SIG-M5 treated with dmso at 0.1 percent for 504 hours (cell line): ENCODE measurements around the gene PLB1.
A peak's percentile ranks its signal among the peaks of the same experiment; 100 is the strongest.

Experiments used
- DNase-seq: peaks from one replicate; lab custom pipeline; 2025; ENCODE audit not compliant: unreplicated experiment; lab: John Stamatoyannopoulos, UW

The PLB1 gene

DNA sequence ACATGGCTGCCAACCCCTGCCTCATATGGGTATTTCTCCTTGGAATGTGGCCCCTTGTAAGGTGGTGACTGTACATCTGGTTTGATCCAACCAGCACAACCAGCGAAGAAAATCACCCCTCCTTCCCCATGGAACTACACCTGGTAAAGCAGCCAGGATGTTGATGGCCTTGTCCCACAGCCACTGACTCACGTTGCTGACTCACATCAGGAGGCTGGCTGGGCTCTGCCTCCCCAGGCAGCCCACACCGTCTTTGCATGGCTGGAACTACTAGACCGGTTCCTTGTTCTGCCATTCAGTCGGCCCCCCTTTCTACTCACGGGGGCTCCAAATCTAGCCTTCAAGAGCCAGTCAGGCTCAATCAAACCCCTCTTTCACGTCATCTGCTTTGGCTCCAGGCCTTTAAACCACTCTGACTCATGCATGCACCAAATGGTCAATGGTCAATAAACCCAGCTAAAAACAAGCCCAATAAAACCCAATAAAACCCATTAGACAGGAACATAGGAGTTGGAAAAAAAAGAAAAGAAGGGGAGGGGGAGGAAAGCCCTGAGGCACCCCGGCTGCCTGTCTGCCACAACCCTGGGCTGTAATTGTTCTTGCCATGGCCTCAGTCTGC is 114.8 kb downstream of the PLB1 start:
- no peak for DNase-seq

GRCh38 chr2:28612131-28612812 is 116.4 kb downstream of the PLB1 start:
- no peak for DNase-seq

DNA sequence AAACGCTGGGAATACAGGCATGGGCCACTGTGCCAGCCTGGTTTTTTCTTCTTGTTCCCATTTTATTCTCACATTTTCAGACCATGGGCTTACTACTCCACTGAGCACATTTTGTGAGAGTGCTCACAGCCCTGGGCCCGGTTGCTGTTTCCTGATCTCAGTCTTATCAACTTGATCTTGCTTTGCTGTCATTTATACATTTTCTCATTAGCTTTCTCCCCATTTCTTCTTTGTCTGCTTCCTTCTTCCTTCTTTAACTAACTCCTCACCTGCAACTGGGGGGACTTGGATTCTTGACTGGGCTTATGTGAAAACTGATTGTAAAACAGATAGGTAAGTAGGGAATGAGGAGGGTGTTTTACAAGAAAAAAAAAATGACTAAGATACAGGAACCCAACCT is 117.3 kb downstream of the PLB1 start:
- no peak for DNase-seq

- no peak for DNase-seq
Observed at GRCh38 chr2:28613633-28614501, 118.0 kb downstream of the PLB1 start.

DNA sequence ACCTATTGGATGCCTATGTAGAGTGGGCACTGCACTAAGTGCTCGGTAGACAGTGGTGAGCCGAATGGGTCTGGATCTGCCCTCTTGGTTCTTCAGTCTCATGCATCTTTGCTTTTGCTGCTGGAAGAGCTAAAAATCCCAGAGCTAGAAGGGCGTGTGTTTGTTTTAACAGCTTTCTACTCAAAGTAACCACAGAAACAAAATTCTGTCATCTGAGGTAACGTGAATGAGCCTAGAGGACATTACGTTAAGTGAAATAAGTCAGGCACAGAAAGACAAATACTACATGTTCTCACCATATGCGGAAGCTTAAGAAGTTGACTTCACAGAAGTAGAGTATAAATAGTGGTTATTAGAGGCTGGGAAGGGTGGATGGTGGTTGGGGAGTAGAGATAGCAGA is 119.8 kb downstream of the PLB1 start:
- DNase-seq = no peak

DNA sequence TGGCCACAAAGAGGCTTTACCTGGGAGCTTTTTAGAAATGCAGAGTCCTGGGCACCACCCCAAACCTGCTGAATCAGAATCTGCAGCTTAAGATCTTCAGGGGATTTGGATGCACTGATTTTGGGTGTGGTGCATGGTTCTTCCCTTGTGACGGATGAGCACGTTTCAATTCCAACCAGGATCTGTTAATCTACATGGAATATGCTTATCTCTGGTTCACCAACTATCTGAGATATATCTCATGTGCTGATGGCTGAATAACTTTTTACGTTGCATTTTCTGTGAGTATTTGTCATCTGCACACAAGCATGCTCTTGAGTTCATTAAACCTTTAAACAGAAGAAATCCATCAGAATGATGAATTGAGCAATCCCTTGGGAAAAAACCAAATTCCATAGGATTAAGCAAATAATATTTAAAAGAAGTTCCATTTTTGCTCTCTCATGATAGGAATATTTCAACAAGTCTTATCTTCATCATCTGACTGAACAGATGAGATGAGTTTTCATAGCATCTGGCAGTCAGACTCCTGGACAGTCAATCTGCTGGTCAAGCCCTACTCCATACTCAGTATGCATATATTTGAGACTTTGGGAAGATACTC is 120.6 kb downstream of the PLB1 start:
- DNase-seq = no peak

DNA sequence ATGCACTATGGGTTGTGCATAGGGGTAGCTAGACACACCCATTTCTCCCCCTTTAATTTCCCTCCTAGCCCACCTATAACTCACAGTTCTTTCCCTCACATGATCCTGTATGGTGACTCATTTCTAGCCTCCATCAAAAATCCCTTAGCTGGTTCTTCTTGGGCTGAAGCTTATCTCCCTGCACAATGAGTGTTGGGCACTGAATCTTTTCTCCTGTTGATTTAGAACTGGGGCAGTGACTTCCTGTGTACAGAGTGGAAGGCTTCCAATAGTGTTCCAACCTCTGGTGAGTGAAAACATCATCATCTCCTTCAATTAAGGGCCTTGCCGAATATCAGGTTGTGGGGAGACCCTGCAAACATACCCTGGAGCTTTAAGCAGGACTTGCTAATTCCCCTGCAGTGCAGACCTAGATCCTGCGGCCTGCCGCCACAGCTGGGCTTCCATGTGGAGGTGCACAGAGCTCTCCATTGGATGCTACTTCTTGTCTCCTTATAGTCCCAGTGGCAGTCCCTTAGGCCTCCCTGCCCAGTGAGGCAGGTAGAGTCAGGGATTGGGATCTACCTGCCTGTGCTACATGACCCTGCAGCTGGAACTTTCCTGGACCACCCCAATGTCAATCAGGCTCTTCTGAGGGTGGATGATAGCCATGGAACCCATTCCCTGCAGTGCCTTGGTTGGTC is 121.8 kb downstream of the PLB1 start:
- no peak for DNase-seq

DNA sequence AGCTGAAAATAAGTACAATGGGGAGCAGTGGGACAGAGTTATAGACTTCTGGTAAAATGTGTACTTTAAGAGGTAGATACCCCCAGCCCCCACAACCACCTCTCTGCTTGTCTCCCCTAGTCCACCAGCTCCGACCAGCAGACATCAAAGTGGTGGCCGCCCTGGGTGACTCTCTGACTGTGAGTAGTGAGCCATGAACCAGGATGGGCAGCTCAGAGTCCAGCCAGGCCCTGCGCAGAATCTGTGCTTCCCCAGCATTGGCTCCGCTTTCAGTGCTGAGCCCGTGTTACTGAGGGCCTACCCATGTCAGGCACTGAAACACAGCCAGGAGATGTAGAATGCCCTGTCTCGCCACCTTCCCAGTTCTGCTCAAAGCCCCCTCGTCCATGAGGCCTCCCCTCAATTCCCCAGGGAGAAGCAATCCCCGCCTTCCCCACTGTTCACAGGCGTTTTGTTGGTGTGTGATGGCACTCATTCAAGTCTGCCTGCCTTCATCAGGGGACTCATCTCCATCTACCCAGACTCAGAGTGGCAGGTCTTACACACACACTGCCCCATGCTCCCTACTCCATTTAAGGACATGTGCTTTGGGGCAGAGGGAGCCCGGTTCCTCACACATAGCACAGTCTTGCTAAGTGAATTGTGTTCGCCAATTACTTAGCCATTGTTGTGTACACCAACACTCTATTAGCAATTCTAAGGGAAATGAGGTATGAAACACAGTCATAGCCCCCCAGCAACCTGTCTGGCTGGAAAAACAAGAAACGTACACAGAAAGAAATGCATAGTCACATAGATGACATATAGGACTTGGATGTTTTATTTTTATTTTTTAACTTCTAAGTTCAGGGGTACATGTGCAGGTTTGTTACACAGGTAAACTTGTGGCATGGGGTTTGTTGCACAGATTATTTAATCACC is 122.6 kb downstream of the PLB1 start:
- DNase-seq = no peak

GRCh38 chr2:28619213-28620196 is 123.6 kb downstream of the PLB1 start:
- no peak for DNase-seq

DNA sequence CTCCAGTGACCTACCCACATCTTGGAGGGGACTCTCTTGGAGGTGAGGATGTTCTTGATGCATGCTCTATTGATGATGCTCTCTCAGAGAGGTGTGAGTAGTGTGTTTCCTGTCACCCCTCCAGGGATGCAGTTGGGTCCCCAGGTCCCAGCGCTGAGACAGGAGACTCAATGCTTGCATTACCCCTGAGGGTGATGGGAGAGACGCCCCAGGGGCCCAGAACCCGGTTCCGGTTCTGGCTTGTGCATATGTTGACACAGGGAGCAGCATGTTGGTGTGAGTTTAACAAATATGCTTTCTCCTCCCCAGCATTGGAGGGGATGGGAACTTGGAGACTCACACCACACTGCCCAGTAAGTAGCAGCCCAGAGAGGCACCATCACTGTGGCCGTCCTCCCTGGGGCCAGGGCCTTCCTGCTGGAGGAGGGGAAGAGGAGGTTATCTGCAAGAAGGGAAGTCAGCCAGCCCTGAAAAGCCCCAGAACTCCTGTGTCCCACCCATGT is 124.5 kb downstream of the PLB1 start:
- DNase-seq = no peak

DNA sequence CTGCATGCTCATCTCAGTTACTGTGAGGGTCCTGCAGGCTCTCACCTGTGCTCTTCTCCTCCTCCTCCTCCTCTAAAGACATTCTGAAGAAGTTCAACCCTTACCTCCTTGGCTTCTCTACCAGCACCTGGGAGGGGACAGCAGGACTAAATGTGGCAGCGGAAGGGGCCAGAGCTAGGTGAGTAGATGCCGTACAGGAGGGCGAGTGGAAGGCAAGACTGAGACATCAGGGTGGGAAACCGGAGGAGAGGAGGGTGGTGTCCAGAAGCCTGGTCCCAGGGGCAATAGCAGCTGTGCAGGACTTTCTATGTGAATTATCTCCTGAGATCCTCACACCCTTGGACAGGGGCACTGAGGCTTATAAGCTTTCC is 124.9 kb downstream of the PLB1 start:
- DNase-seq = no peak

DNA sequence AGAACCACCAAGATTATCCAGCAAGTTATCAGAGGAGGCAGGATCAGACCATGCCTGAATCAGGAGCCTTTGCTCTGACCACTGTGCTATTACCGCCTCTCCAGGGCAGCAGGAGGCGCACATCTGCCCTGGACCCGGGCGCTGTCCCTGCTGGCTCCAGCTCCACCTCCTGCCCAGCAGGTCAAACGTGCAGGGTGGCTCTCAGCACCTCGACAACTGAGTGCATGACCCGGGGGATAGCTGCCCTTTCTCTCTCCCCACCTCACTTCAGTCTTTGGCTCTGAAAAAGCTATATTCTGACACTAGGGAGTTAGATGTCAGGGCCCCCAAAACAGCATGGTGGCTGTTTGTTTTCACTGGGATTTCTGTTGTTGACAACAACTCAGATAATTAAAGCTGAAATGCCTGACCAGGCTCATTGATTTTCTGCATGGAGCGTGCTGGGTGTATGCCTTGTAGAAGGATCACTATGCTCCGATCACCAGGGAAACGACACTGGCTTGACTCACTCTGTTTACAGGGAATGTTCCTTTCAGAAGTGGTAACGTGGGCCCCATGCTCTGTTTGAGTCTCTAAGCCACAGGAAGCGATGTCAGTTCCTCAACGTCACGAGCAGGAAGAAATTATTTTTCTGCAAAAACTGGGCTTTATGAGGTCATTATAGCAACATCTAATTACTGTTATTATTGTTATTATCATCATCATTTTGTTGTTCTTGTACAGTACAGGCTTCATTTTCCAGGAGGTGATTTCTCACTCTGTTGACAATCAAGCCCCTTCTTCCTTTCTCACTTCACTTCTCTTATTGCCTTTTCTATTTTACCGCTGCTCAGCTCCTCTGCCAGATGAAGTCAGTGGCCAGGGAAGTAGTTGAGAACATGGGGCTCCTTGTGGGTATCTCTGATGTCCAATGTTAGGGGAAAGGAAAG is 125.6 kb downstream of the PLB1 start:
- peak; percentile 81 for DNase-seq

- DNase-seq = no peak
Observed at GRCh38 chr2:28622101-28622499, 126.2 kb downstream of the PLB1 start.

DNA sequence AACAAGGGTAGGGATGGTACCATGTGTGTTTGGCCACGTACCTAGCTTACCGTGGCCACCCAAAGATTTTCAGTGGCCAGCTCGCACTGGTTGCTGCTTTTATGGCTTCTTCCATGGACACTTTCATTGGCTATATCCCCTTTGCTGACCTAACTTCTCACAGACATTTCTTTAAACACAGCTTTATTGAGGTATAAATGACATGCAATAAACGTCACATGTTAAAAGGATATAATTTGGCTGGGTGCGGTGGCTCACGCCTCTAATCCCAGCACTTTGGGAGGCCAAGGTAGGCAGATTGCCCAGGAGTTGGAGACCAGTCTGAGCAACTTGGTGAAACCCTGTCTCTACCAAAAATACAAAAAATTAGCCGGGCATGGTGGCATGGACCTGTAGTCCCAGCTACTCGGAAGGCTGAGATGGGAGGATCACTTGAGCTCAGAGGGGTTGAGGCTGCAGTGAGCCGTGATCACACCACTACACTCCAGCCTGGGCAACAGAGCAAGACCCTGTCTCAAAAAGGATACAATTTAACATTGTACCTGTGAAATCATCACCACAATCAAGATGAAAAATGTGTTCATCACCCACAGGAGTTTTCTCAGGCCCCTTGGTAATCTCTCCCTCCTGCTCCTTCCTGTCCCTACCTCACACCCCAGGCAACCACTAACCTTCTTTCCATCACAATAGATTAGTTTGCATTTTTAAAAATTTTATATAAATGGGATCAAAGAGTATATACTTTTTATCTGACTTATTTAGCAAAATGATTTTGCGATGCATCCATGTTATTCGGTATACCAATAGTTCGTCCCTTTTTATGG is 127.9 kb downstream of the PLB1 start:
- no peak for DNase-seq

- DNase-seq = no peak
Observed at GRCh38 chr2:28624436-28624792, 128.6 kb downstream of the PLB1 start.

DNA sequence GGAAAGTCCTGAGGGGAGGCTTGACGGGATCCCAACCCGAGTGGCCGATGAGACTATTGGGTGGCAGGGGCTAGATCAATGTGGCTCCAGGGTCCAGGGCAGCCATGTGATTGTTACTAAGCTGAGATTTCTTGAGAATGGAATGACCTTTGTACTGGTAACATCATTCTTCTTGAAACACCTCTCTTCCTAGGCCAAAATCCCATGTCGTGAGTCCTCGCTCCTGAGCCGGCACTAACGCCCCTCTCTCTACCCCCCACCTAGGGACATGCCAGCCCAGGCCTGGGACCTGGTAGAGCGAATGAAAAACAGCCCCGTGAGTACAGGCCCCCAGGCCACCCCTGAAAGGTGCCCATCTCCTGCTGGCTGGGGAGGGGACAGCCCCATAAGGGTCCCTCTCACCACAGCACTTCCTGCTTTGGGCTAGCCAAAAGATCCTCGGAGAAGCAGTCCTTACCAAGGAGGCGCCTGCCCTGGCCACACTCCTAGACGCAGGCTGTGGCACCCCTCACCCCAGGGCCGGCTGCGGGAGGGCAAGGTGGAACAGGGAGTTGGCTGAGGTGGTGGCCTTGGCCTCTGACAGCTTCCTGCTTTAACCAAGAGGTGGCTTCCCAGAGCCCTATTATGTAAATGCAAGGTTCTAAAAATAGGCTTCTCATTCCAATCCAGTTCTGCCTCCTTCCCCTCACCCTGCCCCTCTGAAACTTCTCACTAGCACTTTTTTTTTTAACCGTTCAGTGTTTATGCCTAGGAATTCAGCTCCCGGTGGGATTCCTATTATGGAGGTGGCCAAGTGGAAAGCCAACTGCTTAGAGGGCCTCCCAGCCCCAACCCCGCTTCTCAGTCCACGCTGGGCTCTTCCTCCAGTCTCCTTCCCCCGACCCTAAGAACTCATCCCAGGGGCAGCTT is 129.2 kb downstream of the PLB1 start:
- DNase-seq = peak; percentile 69
